ENCODE data around the gene MITF.
"Not testable (repeated sequence)": the region's sequence is repeated elsewhere in the genome, so short reads cannot be mapped to it uniquely, and the experiment has no call there.

MITF gene

GRCh38 chr3:69872783-69873378, 133.6 kb downstream of the MITF start:
- no peak for DNase-seq (ENCODE audit: low read depth in 2 of 2)

GRCh38 chr3:69876073-69876472, 136.8 kb downstream of the MITF start:
- DNase-seq (ENCODE audit: low read depth in 2 of 2), result no peak

- DNase-seq (ENCODE audit: low read depth in 2 of 2), result no peak
Measured at GRCh38 chr3:69878254-69878653, 139.0 kb downstream of the MITF start.

DNA sequence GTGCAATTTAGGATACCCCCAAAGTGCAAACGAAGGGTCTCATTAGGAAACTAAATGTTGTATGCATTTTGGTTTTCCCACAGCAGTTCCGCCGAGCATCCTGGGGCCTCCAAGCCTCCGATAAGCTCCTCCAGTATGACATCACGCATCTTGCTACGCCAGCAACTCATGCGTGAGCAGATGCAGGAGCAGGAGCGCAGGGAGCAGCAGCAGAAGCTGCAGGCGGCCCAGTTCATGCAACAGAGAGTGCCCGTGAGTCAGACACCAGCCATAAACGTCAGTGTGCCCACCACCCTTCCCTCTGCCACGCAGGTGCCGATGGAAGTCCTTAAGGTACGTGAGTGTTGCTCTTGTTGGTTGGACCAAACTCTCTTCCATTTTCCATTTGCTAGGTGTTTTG, 139.8 kb downstream of the MITF start:
- no peak for DNase-seq (ENCODE audit: low read depth in 2 of 2)

DNA sequence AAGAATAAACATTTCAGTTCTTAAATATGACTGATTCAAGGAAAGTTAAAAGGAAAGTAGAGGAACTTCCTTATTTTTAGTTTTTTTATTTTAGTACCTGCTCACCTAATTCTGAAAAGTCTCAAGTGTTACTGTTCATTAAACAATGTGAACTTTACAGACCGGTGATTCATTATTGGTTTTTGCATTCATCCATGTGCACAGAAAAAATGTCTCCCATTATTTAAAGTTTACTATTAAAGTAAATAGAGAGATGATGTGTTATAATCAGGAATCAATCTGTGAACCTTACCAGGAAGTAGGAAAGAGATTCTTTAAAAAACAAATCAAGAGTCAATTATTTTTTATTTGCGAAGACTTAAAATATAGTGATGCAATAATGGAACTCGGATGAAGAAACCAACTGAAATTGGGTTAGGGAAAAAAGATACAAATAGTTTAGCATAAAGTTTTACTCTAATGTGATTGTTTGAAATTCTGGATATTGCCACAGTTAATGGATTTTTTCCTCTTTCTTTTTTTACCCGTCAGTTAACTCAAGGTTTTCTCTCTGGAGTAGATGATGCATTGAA, 140.9 kb downstream of the MITF start:
- DNase-seq (ENCODE audit: low read depth in 2 of 2), result no peak

DNA sequence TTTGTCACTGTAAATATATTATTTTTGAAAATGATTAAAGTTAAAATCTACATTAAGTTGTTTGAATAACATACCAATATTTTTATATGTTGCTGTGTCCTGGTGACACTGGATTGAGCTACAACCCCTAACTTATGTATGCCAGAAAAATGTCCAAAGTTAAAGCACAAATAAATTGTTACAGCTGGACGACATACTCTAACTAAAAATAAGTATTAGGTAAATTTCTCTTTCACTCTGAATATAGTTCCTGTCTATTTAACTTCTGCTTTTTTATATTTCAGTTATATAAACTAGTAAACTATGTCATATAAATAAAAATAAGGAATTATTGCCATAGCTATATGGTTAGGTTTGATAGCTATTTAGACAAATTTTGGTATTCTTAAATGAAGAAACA, 141.8 kb downstream of the MITF start:
- no peak for DNase-seq (ENCODE audit: low read depth in 2 of 2)

DNA sequence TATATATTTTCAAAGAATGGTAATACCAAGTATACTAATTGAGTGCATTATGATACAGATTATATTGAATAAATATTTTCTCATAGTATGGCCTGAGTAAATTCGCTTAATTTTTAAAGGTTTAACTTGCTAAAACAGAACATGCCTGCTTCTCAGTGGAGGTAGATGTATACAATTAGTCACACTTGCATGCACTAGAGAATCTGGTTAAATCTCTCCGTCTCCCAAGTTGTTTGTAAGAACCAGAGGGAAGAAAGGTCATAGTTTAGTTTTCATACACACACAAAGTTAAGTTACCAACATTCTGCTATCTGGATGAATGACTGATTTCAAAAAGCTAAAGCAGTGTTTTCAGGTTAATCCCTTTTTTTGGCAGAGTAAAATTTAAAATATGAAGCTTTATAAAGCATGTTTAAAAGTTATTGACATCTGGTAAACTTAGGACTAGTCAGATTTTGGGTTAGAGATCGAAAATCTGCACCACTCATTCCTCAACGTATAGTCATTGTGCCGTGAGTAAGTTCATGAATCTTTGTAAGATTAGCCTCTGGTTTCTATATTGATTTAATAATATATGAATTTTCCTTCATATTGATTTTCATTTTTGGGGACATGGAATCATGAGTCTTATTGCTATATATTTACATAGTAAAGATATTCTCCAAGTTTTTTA, 142.6 kb downstream of the MITF start:
- no peak for DNase-seq (ENCODE audit: low read depth in 2 of 2)

- no peak for DNase-seq (ENCODE audit: low read depth in 2 of 2)
Measured at GRCh38 chr3:69882560-69882959, 143.3 kb downstream of the MITF start.

DNA sequence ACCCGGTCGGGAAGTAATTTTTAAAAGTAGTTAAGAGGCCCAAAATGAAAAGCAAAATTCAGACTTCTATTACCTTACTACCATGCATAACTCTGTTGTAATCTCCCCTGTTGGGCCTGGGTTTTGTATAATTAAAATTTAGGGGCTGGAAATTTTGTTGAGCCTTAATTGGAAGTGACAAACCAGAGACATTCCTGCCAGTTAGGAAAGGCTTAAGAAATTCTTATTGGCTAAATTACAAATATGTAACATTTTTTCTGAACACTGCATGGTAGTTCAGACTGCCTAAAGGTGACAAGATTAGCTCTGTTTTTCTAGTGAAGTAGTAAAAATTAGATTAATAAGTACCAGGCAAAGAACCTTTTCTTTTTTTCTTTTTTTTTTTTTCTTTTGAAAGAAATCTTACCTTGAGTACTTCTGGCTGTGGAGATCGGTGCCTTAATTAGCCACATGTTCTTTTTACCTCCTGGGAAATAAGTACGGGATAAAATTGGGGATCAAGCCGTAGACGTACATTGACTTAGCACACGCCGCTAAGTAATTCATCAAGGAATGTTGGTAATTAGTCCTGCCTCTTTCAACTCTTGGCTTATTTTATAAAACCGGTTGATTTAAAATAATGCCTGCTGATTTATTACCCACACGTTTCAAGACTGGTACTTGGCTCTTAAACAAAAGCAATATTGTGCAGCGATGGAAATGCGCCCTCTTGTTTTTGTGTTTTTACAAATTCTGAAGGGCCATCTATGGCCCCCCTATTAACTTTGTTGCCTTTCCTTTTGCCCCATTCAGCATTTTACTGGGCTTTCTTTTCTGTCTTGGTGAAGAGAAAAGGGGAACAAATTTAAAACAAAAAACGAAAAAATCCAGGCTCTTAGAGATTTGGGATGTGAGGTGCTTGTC, 149.0 kb downstream of the MITF start:
- no peak for DNase-seq (ENCODE audit: low read depth in 2 of 2)

DNA sequence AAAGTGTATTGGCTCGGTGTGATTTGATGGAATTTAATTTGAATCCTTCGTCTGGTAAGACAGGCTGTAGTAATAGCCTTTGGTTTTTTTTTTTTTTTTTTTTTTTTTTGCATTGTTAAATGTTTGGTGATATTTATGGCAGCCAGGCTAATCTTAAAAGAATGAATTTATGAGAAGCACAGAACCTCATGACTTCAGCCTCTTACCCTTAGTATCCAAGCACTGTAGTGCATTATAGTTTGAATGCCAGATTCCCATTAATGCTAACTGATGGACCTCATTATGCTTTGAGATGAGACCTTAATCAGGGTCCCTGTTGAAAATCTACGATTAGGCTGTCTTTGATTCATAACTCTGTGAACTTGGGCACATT, 149.7 kb downstream of the MITF start:
- no peak for DNase-seq (ENCODE audit: low read depth in 2 of 2)

- no peak for DNase-seq (ENCODE audit: low read depth in 2 of 2)
Measured at GRCh38 chr3:69890084-69890483, 150.8 kb downstream of the MITF start.

DNA sequence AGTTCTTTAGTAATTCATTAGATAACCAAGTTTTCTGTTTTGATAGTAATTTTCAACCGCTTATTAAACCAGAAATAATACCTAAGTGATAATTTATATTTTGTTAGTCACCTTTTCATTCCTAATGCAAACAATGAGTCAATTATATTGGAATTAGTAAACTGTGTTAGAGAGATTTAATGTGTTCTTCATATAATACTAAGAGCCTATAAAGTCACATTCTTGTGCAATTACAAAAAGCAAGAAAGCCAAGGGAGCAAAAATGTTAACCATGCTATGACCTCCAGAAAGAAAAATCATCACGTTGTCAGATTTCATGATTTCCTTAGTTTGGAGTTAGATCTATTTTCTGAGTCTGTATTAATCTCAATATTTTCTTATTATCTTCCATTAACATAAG, 151.4 kb downstream of the MITF start:
- DNase-seq (ENCODE audit: low read depth in 2 of 2), result no peak

DNA sequence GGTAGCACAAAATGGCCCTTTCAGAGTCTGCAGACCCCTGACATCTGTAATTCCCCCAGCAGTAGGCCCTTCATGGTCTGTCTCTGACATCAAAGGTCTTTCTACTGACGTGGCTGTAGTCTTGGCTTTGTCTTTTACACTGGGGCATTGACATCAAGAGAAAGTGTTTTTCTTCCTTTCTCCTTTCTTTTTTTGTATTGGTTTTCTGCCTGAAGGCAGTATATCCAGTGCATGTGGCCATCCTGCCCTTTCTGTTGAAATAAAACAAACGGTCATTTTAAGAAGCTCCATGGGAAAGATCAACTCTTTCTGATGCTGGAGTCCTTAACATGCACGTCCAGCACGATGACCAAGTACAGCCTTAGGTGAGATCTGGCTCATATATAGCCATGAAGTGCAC, 153.4 kb downstream of the MITF start:
- no peak for DNase-seq (ENCODE audit: low read depth in 2 of 2)

GRCh38 chr3:69893274-69893673, 154.0 kb downstream of the MITF start:
- no peak for DNase-seq (ENCODE audit: low read depth in 2 of 2)

DNA sequence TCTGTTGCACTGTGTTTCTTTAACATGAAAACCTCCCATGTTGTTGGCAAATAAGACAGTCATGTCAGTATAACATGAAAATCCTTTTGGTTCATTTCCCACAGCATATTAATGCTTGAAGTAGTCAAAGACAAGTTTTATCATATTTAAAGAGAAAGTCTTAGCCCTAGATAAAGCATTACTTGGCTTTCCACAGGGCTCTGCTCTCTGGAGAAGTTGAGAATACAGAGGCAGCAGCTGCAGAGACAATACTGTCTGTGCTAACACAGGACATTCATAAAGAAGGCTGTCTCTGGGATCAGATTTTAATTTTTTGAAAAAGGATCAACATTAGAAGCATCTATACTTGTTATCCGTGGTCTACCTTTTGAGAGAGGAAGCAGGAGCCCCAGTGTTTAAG, 156.8 kb downstream of the MITF start:
- no peak for DNase-seq (ENCODE audit: low read depth in 2 of 2)

- DNase-seq (ENCODE audit: low read depth in 2 of 2), result no peak
Measured at GRCh38 chr3:69900331-69900730, 161.1 kb downstream of the MITF start.

- no peak for DNase-seq (ENCODE audit: low read depth in 2 of 2)
Measured at GRCh38 chr3:69901802-69902201, 162.5 kb downstream of the MITF start.

DNA sequence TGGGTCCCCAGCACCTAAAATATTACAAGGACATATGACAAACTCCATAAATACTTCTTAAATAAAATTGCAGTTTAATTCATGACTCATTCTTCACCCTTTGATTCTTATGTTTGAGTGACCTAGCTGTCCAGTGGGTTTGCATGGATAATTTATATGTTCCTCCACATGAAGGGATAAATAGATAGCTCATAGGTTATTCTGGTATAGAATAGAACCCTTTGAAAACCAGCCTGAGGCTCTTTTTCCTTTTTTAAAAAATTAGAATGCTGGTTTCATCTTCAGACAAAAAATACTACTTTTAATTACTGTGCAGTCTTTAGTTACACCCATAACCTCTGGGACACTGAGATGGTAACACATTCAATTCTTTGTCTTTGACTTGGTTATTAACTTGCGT, 163.1 kb downstream of the MITF start:
- DNase-seq (ENCODE audit: low read depth in 2 of 2), result no peak

DNA sequence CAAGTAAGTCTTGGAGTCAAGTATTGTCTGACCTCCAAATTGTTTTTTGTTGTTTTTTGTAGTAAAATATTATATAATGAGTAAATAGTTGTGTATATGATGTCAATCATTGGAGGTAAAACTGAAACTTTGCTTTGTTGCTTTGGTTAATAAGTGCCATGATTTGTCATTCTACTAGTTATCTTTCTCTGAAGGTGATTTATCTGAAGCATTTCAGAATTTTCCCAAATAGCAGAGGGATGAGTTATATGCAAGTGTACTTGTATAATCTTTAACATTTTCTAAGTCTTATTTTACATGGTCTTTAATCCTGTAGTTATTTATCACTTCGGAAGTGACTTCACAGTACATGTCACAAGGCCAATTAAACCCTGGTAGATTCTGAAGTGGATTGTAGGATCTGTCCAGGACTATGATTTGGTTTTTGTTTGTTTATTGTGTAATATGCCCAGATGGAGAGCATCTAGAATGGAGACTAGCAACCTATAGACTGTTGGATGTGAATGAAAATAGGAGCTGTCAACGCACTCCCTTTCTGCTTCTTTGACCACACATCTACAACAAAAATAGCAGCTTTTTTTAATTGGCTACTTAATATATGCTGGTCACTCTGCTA, 167.2 kb downstream of the MITF start:
- DNase-seq (ENCODE audit: low read depth in 2 of 2), result no peak

DNA sequence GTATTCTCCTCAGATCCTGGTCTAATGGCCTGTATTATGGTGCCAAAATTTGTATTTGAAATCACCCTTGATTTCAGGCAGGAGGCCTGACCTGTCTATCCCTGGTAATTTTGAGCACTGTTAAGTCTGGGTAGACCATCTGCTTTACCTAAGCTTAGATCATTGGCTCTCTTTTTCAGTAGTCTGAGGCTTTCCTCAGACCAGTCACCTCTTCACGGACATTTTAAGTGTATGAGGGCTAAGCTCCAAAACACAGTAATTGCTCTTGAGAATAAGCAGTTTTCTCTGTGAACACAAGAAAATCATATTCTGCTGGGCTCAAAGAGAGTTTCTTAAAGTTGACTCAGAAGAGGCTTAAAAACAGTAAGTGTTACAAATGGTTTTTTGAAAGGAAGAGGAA, 168.3 kb downstream of the MITF start:
- no peak for DNase-seq (ENCODE audit: low read depth in 2 of 2)

DNA sequence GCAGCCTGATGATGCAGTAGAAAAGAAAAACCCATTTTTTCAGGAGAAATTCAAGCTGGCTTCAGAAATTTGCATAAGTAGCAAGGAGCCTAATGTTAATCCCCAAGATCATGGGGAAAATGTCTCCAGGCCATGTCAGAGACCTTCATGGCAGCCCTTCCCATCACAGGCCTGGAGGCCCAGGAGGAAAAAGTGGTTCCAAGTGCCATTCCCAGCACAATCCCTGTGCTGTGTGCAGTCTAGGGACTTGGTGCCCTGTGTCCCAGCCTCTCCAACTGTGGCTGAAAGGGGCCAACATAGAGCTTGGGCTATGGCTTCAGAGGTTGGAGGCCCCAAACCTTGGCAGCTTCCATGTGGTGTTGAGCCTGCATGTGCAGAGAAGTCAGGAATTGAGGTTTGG, 170.6 kb downstream of the MITF start:
- not testable (repeated sequence) for DNase-seq (ENCODE audit: low read depth in 2 of 2)

DNA sequence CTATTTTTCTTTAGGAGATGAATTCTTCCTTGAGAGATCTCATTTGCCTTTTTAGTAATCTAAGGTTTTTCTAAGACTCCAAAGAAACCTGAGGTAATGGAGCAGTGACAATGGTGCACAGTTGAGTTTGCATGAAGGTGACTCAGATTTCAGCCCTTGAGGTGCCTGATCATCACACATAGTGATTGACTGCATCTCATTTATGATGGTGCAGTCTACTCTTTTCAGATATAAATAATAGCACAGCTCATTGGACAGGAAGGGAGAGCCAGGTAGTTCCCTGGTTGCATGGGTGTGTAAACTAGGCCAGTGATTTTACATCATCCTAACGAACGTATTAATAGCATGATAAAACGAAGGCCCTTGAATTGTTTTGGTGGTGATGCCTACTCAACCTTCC, 174.2 kb downstream of the MITF start:
- no peak for DNase-seq (ENCODE audit: low read depth in 2 of 2)
